Measurements from ENCODE around the gene CEP112. TPM values are rescaled to one million over a fixed set of nuclear protein-coding genes. Genes with fewer than 3 reads are reported as not detected.

Gene CEP112
- total RNA-seq, 4 donors from 2014 or later, result 1.1 to 12.9 (median 9.1) TPM

DNA sequence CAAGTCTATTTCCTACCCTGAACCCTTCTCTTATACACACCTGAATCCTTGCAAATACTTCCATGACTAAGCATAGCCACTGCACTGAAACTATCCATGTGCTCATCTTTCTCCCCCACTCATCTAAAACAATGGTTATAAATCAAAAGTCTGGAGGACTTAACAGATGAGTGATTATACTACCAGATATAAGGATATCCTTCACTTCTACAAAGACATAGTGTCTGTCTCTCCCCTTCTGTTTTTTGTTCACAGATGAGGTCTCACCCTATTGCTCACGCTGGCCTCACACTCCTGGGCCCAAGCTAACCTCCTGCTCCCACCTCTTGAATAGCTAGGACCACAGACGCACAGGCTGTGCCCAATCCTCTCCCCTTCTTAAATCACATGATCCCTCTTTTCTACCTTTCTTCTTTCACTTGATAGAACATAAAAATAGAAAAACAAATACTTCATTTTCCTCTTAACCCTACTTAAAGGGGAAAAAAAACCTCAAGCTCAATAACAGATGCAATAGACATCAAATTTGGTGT lies 19.2 kb downstream of the CEP112 start:
- H3K4me1 ChIP-seq, result no peaks in the 10 kb centered on the region
- no peak for TF ChIP-seq POLR2A (IDR thresholded peaks at IDR 0.05)
- TF ChIP-seq, protein P1, sequence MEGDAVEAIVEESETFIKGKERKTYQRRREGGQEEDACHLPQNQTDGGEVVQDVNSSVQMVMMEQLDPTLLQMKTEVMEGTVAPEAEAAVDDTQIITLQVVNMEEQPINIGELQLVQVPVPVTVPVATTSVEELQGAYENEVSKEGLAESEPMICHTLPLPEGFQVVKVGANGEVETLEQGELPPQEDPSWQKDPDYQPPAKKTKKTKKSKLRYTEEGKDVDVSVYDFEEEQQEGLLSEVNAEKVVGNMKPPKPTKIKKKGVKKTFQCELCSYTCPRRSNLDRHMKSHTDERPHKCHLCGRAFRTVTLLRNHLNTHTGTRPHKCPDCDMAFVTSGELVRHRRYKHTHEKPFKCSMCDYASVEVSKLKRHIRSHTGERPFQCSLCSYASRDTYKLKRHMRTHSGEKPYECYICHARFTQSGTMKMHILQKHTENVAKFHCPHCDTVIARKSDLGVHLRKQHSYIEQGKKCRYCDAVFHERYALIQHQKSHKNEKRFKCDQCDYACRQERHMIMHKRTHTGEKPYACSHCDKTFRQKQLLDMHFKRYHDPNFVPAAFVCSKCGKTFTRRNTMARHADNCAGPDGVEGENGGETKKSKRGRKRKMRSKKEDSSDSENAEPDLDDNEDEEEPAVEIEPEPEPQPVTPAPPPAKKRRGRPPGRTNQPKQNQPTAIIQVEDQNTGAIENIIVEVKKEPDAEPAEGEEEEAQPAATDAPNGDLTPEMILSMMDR (IDR thresholded peaks at IDR 0.05), result no peak
- TF ChIP-seq POLR2AphosphoS5 (IDR thresholded peaks at IDR 0.05), result no peak
- no peak for TF ChIP-seq EP300 (IDR thresholded peaks at IDR 0.05; ENCODE audit: low read depth)
- no peaks in the 10 kb centered on the region for H3K27me3 ChIP-seq
- intact Hi-C loops (cut with DNase I; ENCODE audit: low total_unique reads), result no loop called here
- DNase-seq, result no peak
- 62 to 73% methylated on average over 2 of the region's 2 CpGs for WGBS, 2 donors (ENCODE audit: low coverage in 1 of 2)
- no peaks in the 10 kb centered on the region for H3K9me3 ChIP-seq
- no peak overlapping the region for H3K27ac ChIP-seq
- H3K4me3 ChIP-seq, result no peak overlapping the region
- H3K36me3 ChIP-seq, result no peaks in the 10 kb centered on the region
- in situ Hi-C loops (cut with MboI; ENCODE audit: low pct_ligation_motif_present in 1 of 4, low pct_unique_long_range_greater_than_20kb in 1 of 4, low sequenced_read_pairs in 3 of 4), result loop anchor here in 3 of 4 donors (25.0 kb wide), 2 partner anchors 610 to 885 kb away; partner anchors contain the start of gene AXIN2 (in 2 of the 3)

DNA sequence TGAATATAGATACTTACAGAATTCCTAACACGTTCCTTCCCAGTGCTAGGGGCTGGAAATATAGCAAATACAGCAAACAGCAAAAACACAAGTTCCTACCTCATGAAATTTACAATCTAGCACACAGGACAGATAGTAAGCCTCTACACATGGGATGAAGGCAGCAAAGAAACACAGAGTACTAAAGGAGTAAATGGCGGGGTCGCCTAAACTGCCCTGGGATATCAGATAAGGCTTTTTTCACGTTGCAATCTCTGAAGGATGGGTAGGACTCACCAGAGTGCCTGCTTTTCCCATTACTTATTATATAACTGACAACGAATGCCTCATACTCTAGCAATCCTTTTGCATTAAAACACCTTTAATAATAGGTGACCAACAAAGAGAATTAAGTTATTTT lies 19.8 kb downstream of the CEP112 start:
- Histone ChIP-seq H3K27ac (no peak overlapping the region), H3K27me3 (no peaks in the 10 kb centered on the region), H3K4me3 (no peak overlapping the region), H3K9me3 (no peaks in the 10 kb centered on the region), H3K36me3 (no peaks in the 10 kb centered on the region), H3K4me1 (no peaks in the 10 kb centered on the region)
- intact Hi-C loops (cut with DNase I; ENCODE audit: low total_unique reads) (no loop called here), in situ Hi-C loops (cut with MboI; ENCODE audit: low pct_ligation_motif_present in 1 of 4, low pct_unique_long_range_greater_than_20kb in 1 of 4, low sequenced_read_pairs in 3 of 4) (loop anchor here in 3 of 4 donors (25.0 kb wide), 2 partner anchors 610 to 885 kb away; partner anchors contain the start of gene AXIN2 (in 2 of the 3))
- no peak for DNase-seq
- TF ChIP-seq EP300 (IDR thresholded peaks at IDR 0.05; ENCODE audit: low read depth) (no peak), POLR2A (IDR thresholded peaks at IDR 0.05) (no peak), POLR2AphosphoS5 (IDR thresholded peaks at IDR 0.05) (no peak)
- TF ChIP-seq, protein P1 (IDR thresholded peaks at IDR 0.05), result no peak
- WGBS, 2 donors (ENCODE audit: low coverage in 1 of 2), result 69 to 78% methylated on average over 3 to 5 of the region's 5 CpGs

- in situ Hi-C loops (cut with MboI; ENCODE audit: low pct_ligation_motif_present in 1 of 4, low pct_unique_long_range_greater_than_20kb in 1 of 4, low sequenced_read_pairs in 3 of 4), result loop anchor here in 3 of 4 donors (25.0 kb wide), 2 partner anchors 609 to 884 kb away; partner anchors contain the start of gene AXIN2 (in 2 of the 3)
- intact Hi-C loops (cut with DNase I; ENCODE audit: low total_unique reads), result no loop called here
- TF ChIP-seq, protein P1 (IDR thresholded peaks at IDR 0.05), result no peak
- TF ChIP-seq EP300 (IDR thresholded peaks at IDR 0.05; ENCODE audit: low read depth), result no peak
- TF ChIP-seq POLR2A (IDR thresholded peaks at IDR 0.05), result no peak
- no peak for TF ChIP-seq POLR2AphosphoS5 (IDR thresholded peaks at IDR 0.05)
Measured at GRCh38 chr17:66171692-66172091, 20.2 kb downstream of the CEP112 start.

DNA sequence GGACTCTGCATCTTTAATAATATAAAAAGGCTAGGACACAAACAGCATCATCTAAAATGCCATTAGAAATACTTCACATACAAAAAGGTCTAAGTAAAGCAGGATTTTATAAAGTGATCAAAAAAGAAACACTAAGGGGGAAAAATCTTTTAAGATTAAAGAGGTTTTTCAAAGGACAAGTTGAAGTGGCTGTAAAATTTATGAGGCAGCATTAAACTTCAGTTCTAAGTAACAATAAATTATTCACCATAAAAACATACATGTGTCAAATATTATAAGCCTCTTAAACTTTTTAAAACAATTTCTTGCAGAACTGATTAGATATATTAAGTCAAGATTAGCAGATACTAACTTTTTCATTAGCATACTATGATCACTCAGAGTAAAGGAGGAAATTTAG lies 20.8 kb downstream of the CEP112 start:
- in situ Hi-C loops (cut with MboI; ENCODE audit: low pct_ligation_motif_present in 1 of 4, low pct_unique_long_range_greater_than_20kb in 1 of 4, low sequenced_read_pairs in 3 of 4), result loop anchor here in 3 of 4 donors (25.0 kb wide), 2 partner anchors 609 to 884 kb away; partner anchors contain the start of gene AXIN2 (in 2 of the 3)
- H3K36me3 ChIP-seq, result no peaks in the 10 kb centered on the region

More at GRCh38 chr17:66171692-66172091, 20.2 kb downstream of the CEP112 start:
- Histone ChIP-seq H3K4me3 (no peak overlapping the region), H3K9me3 (no peaks in the 10 kb centered on the region), H3K27ac (no peak overlapping the region), H3K4me1 (no peaks in the 10 kb centered on the region), H3K27me3 (no peaks in the 10 kb centered on the region), H3K36me3 (no peaks in the 10 kb centered on the region)
- DNase-seq, result no peak
- WGBS, 2 donors (ENCODE audit: low coverage in 1 of 2), result 72 to 74% methylated on average over 3 of the region's 3 CpGs

More for the DNA sequence above, 20.8 kb downstream of the CEP112 start:
- Histone ChIP-seq H3K4me1 (no peaks in the 10 kb centered on the region), H3K9me3 (no peaks in the 10 kb centered on the region), H3K4me3 (no peak overlapping the region), H3K27me3 (no peaks in the 10 kb centered on the region), H3K27ac (no peak overlapping the region)
- intact Hi-C loops (cut with DNase I; ENCODE audit: low total_unique reads), result no loop called here
- TF ChIP-seq POLR2AphosphoS5 (IDR thresholded peaks at IDR 0.05), result no peak
- TF ChIP-seq EP300 (IDR thresholded peaks at IDR 0.05; ENCODE audit: low read depth), result no peak
- TF ChIP-seq, protein P1 (IDR thresholded peaks at IDR 0.05), result no peak
- TF ChIP-seq POLR2A (IDR thresholded peaks at IDR 0.05), result no peak
- no peak for DNase-seq
